ENCODE measurements around the gene REXO4.
"Not testable (repeated sequence)": the region's sequence is repeated elsewhere in the genome, so short reads cannot be mapped to it uniquely, and the experiment has no call there.

REXO4 gene

DNA sequence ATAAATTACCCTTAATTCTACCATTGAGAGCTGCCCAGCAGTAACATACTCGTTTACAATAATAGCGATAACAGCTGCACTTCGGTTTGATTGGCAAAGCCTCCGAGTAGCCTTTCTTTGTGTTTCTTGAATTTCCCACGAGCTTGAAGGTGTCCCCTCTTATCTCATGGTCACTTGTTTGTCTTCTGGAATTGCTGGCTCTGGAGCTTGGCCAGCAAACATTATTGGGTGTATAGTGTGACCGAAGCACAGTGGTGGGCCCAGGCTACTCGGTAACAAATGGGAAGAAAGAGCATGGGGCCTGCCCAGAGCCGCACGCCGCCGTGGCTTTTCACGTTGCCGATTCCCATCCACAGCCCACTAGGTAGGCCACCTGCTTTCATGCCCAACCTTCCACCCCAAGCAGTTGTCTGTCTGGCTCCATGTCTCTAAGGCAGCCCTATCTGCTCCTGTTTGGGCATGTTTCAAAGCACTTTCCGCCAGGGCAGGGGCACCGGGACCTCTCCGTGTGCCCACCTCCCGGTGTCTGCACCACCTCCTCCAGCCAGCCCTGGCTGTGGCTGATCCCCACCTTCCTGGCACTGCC lies 33.0 kb downstream of the REXO4 start:
- DNase-seq, result no peak

DNA sequence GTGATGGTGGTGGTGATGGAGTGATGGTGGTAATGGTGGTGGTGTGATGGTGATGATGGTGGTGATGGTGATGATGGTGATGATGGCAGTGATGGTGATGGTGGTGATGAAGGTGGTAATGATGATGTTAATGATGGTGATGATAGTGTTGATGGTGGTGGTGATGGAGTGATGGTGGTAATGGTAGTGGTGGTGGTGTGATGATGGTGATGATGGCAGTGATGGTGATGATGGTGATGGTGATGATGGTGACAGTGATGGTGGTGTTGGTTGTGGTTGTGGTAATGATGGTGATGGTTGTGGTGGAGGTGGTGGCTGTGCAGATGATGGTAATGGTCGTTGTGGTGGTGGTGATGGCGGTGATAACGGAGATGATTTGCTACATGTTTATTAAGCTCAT lies 34.4 kb downstream of the REXO4 start:
- DNase-seq, result no peak

DNA sequence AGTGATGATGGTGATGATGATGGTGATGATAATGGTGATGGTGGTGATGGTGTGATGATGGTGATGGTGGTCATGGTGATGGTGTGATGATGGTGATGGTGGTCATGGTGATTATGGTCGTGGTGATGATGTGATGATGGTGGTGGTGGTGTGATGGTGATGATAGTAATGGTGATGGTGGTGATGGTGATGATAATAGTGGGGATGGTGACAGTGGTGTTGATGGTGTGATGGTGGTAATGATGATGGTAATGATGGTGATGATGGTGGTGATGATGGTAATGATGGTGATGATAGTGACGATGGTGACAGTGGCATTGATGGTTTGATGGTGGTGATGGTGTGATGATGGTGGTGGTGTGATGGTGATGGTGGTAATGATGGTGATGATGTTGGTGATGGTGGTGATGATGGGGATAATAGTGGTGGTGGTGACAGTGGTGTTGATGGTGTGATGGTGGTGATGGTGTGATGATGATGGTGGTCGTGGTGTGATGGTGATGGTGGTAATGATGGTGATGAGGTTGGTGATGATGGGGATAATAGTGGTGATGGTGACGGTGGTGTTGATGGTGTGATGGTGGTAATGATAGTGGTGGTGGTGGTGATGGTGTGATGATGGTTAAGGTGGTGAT lies 35.2 kb downstream of the REXO4 start:
- DNase-seq, result no peak

DNA sequence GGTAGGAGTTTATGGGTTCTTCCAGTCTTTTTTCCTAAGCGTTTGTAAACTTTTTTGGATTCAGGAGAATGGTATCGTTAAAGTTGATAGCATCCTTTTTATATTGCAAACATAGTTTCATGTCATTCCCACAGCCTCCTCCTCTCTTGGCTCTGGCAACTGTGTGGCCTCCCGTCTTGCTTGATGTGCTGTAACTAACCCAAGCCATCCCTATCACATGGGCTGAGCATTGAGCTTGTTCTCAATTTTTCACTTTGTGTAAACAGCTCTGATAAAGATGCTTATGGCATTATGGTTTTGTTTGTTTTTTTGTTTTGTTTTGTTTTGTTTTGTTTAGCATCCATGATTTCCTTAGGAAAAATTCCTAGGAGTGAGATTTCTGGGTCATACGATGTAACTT lies 37.1 kb downstream of the REXO4 start:
- no peak for DNase-seq

DNA sequence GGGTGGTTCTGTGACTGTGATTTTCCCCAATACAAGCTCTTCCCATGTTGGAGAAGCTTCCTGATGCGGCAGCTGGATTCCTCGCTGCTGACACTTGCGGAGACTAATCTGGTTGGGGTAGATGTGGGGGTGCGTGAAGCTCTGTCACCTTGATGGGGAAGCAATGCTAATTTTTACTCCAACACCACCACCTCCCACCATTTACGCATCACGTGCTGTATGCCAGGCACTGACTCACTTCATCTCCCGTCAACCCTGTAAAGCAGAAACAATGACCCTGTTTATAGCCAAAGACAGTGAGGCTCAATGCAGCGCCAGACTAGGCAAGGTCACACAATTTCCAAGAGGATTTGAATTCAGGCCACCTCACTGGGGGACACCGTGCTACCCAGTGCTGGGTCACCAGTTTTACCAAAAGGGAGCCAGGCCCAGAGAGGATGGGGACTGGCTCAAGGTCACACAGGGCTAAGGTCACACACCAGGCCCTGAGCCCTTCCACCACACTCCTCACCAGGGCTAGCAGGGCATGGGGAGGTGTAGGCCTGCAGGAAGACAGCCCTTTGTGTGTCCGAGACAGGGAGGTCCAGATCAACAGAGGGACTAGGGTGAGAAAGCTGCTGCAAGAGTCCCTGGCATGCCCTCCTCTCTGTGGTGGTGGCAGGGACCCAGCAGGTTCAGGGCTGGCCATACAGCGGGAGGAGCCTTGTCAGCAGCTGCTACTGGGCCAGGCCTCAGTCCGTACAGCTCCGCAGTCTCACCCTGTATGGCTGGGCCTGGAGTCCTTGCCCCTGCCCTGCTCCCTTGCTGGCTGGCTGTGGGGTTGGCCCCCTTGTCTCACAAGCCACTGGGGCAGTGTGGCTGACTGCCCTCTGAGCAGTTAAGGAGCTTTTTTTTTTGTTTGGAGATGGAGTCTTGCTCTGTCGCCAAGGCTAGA lies 38.4 kb downstream of the REXO4 start:
- no peak for DNase-seq

DNA sequence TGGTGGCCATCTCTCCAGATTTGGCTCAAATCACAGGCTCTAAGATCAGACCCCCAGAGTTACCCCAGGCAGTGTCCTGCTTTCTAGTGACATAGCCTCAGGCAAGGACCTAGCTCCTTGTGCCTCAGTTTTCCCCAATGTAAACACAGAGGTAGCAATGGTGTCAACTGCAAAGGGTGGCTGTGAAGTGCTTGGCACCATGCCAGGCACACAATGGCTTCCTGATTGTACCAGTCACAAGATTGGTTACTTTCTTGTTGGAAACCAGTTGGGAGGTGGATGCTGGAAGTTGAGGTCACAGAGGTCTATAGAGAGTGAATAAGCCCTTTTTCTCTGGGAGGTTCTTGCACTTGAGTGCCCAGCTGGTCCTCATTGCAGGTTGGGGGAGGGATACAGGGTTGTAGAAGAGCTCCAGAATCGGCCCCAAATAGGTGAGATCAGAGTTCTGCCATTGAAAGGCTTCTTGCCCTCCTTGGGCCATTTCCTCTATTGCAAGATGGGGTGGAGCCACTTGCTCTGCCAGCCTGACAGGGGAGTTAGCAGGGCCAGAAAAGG lies 39.3 kb downstream of the REXO4 start:
- DNase-seq, result no peak

DNA sequence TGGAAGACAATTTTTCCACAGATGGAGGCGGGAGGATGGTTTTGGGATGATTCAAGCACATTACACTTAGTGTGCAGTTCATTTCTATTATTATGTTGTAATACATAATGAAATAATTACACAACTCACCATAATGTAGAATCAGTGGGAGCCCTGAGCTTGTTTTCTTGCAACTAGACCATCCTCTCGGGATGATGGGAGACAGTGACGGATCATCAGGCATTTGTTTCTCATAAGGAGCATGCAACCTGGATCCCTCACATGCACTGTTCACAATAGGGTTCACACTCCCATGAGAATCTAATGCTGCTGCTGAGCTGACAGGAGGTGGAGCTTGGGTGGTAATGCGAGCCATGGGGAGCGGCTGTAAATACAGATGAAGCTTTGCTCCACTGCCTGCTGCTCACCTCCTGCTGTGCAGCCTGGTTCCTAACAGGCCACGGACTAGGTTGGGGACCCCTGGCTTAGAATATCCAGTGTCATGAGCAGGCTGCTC lies 40.0 kb downstream of the REXO4 start:
- DNase-seq, result no peak

DNA sequence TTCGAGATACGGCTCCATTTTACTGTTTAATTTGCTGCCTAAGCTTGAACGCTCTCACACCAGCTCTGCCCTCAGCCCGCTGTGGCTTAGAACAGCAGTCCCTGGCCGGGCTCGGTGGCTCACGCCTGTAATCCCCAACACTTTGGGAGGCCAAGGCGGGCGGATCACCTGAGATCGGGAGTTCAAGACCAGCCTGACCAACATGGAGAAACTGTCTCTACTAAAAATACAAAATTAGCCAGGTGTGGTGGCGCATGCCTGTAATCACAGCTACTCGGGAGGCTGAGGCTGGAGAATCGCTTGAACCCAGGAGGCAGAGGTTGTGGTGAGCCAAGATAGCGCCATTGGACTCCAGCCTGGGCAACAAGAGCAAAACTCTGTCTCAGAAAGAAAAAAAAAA lies 40.5 kb downstream of the REXO4 start:
- DNase-seq, result not testable (repeated sequence)

DNA sequence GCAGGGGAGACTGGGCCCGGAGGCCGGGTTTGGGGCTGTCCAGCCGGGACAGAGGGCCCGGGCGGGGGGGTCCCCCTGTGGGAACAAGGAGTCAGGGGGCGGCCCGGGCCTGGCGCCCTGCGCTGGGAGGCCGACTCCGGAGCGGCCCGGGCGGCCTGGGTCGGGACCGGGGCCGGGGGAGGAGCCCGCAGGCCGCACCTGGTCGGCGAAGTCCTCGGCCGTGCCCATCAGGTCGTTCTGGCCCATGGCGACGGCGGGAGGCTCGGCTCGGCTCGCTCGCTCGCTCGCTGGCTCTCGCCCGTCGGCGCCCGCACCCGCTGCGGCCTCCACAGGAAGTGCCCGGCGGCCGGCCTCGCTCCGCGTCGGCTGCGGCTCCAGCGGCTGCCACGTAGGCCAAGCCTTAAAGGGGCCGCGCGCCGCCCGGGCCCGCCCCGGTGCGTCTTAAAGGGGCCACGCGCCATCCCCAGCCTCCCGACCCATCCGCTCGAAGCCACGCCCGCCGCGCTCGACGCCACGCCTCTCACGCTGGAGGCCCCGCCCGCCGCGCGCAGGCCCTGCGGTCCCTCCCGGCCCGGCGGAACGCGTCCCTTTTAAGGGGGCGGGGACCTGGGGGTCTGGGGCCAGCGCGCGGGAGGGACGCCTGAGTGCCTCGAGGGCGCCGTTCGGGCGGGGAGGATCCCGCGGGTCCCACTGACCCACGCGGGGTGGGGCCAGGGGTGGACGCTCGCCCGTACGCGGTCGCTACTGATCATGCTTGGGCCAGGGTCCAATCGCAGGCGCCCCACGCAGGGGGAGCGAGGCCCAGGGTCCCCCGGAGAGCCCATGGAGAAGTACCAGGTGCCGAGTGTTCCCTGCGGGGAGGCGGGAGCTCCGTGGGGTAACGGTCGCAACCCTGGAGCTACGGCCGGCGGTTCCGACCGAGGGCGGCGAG lies 41.8 kb downstream of the REXO4 start, which contains the start of the genes STKLD1 and SURF4:
Gene STKLD1 (plus strand): TSS at position 643 of the 931 bp plus-strand sequence. CDS start 108 bp downstream, at position 751.
Gene SURF4 (minus strand): TSS at position 337 of the 931 bp plus-strand sequence. CDS start 91 bp downstream, at position 246.
- peak; percentile 87 for DNase-seq

DNA sequence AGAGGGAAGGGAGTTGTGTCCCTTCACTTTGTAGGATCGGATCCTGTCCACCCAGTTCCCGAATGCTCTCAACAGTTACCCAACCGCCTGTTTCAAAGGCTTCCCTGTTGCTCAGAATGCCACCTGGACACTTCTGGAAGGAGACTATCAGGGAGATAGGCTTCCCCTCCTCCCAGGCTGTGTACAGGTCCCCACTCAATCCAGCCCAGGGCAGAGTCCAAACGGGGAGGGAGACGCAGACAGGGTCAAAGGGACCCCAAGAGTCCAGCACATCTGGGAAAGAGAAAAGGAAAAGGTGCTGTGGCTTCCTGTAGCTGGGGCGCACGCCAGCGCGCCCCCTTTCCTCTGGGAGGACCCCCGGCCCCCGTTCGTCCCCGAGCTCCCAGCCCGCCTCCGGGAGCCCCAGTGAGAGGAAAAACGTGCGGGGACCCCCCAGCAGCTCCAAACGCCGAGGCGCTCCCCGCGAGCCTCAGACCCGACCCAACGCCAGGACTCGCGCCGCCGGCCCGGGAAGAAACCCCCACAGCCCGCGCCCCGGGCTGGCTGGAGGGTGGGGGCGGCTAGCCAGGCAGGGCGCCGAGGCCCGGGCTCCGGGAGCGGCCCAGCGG lies 42.6 kb downstream of the REXO4 start:
- no peak for DNase-seq

DNA sequence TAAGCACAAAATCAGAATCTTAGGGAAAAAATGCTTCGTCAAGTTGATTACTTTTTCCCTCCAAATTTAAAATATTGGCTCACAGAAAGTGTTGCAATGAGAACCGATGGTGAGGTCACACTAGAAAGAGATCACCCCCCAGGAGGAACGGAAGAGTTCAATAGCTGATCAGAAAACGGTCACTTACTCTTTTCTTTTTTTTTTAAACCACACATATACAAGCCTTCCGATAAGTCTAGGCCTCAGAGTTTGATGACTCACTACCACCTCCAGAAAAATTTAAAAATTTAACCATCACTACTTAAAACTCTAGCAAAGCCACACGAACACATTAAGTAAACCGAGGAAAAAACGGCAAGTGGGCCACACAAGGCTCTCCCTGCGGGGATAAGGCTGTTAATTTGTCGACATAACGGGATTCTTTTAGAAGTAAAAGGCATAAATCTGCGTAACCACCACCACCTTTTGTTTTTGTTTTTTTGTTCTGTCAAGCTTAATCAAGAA lies 43.1 kb downstream of the REXO4 start:
- no peak for DNase-seq

DNA sequence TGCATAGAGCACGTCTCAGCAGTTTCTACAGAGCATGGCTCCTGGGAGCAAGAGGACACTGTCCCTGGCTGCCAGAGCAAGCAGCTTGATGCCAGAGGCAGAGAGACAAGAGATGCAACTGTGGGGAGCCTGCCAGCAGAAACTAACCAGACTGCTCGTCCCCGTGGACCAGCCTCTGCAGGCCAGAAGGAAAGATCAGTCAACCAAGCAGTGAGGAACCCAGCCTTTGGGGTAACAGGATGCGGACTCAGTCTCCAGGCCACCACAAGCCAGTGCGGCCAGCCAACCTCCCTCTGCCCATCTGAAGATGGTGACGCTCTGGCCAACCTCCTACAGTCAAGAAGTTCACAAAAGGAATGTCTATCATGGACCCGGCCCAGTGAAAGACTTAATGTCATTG lies 45.7 kb downstream of the REXO4 start:
- no peak for DNase-seq

DNA sequence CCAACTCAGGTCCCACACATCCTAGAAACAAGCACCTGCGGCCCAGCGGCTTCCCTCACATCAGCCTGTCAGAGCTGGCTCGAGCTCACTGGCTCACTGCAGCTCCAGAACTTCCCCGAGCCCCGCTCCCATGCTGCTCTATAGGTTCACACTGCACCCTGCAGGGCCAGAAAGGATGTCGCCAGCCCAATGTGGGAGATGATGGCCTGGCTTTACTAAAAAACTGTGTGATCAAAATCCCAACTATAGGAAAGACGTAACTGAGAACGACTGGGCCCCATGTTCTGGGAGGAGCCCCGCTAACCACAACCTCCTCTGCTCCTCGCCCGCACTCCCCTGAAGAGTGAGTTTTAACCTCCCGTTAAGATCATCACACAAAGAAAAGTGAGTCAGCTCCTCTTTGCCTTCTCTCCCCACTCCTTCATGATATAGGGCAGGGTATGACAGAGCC lies 46.5 kb downstream of the REXO4 start:
- peak; percentile 59 for DNase-seq

DNA sequence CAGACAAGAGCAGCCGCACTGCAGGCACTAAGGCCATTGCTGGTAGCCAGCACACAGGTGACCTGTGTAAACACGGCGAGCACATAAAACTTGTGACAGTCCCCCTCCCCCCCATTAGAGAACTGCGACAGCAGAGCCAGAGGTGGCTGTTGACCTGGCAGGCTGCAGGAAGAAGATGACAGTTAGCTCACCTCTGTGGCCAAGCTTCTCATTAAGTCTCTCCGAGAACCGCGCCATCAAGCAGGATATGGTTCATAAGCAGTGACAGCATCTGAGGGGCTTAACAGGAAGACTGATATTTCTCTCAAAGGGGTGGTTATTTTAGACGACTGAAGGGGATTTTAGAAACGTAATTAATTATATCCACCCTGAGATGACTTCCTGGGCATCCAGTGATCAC lies 47.1 kb downstream of the REXO4 start:
- peak; percentile 57 for DNase-seq

DNA sequence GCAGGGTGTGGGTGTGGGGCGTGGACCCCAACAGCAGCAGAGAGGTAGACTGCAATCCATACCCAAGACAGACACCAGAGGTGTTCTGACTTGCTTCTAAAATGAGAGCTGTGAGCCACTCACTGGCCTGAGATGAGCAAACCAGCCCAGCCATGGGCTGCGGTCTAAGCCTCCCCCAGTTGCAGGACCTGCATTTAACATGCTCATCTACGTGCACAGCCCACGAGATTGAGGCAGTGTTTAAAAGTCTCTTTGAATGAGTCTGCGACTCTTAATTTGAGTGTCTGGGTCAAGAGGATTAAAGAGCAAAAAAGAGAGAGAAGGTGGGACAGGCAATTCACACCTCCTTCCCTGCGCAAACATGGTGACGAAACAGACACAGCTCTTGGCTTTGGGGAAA lies 47.9 kb downstream of the REXO4 start:
- no peak for DNase-seq

DNA sequence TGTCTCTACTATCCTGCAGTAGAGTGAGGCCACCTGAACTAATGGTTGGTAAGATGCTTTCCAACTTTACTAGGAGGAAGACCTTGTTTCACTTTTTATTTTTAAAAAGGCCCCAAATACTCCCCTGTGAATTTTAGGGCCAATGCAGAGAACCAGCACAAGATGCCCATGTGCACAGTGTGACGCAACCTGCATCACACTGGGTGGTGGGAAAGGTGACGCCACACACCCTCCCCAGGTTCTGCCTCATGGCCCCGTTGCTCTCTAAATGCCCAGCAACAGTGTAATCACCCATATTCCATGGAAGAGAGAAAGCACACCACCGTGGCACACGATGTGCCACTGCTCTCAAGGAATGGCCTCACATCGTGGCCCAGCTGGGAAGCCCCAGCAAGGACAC lies 48.4 kb downstream of the REXO4 start:
- no peak for DNase-seq

DNA sequence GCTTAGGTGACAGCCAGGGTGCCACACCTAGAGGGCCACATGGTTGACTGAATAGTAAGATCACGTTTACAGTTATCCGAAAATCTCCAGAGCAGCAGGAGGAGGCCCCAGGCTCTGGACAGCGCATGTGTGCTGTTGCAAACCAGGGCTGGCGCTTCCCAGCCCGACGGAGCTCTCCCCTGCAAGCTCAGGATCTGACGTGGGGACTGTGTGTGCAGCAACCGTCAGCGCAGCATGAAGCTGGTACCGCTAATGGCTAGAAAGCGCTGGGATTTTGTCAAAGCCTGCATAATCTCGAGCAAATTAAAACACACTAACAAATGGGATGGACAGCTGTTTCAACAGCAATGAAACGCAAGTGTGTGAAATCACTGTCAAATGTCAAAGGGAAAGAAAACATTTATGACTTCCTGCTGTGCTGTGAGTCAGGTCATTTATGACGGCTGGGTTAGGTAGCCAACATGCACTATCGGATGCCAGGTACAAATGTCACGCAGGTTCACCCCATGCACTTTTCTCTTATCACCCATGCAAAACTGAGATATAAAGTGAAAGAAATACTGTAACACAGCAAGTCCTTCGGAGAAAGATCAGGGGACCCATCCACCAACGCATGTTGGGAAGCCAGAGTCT lies 49.4 kb downstream of the REXO4 start:
- no peak for DNase-seq

DNA sequence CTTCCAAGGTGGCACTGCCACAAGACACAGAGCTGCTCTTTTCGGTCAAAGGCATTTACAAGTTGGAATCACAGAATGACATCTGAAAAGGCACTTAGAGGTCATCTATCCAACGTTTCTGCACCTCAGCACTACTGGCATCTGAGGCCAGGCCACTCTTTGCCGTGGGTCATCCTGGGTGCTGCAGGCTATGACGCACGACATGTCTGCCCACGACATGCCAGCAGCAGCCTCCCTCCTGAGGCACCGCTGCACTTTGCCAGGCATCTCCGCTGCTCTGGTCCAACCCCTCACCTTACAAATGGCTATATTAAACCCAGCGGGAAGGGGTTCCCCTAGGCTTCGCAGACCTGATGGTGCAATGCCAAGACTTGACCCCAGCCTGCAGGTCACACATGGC lies 50.0 kb downstream of the REXO4 start:
- DNase-seq, result no peak

DNA sequence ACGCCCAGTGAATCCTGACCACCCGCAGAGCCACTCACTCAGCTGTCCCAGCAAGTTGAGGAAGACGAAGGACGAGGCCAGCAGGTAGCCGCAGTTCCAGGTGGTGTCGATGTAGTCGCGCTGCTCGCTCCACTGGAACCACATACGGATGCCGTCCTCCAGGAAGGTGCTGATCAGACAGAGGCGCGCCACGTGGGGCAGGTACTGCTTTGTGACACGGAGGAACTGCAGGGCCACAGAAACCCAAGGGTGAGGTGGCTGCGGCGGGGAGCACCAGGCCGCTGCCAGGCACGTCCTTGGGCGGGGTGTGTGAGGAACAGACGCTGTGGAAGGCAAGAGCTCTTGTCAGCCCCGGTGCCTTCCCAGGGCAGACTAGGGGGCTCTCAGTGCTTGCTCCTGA lies 50.6 kb downstream of the REXO4 start:
- no peak for DNase-seq

DNA sequence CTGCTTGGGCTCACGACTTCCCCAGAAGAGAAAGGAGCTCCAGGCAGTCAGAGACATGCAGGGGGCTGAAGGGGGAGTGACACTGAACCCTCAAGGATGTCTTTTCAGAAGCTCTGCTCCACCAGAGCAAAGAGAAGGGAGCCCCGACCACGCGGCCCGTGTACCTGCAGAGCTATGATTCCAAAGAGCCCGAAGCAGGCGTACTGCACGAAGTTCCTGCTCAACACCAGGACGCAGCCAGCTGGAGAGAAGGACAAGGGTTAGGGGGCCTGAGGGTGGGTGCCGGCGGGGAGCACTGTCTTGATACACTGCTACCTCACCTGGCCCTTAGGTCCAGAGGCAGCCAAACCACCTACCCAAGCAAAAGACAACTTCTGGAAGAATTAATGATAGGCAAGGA lies 51.4 kb downstream of the REXO4 start:
- no peak for DNase-seq

All from effector CD4-positive, alpha-beta T cell (primary cell).